ENCODE measurements around the gene SLK. TPM values are rescaled to one million over a fixed set of nuclear protein-coding genes. Genes with fewer than 3 reads are reported as not detected.

The SLK gene
- total RNA-seq, 2 experiments from 2014 or later = 17.8 to 19.2 TPM

GRCh38 chr10:104037261-104037951 is 70.5 kb downstream of the SLK start:
- H3K36me3 Mint-ChIP-seq (ENCODE audit: low read depth) = no peaks in the 10 kb centered on the region

GRCh38 chr10:104038537-104038936 is 71.6 kb downstream of the SLK start:
- intact Hi-C loops (cut with micrococcal nuclease) = no loop called here
- ATAC-seq = no peak

More at GRCh38 chr10:104037261-104037951, 70.5 kb downstream of the SLK start:
- no peaks in the 10 kb centered on the region for H3K9me3 Mint-ChIP-seq
- TF ChIP-seq, protein P1, sequence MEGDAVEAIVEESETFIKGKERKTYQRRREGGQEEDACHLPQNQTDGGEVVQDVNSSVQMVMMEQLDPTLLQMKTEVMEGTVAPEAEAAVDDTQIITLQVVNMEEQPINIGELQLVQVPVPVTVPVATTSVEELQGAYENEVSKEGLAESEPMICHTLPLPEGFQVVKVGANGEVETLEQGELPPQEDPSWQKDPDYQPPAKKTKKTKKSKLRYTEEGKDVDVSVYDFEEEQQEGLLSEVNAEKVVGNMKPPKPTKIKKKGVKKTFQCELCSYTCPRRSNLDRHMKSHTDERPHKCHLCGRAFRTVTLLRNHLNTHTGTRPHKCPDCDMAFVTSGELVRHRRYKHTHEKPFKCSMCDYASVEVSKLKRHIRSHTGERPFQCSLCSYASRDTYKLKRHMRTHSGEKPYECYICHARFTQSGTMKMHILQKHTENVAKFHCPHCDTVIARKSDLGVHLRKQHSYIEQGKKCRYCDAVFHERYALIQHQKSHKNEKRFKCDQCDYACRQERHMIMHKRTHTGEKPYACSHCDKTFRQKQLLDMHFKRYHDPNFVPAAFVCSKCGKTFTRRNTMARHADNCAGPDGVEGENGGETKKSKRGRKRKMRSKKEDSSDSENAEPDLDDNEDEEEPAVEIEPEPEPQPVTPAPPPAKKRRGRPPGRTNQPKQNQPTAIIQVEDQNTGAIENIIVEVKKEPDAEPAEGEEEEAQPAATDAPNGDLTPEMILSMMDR (IDR thresholded peaks at IDR 0.05) = no peak
- no peaks in the 10 kb centered on the region for H3K27me3 Mint-ChIP-seq
- POLR2A ChIA-PET = interaction anchor here (0.6 to 1.2 kb wide), 2 partner anchors 13 to 38 kb away, joined by 4 read pairs; no protein-coding TSS in a partner anchor
- CTCF ChIA-PET = no interaction called here
- no peaks in the 10 kb centered on the region for H3K4me1 Mint-ChIP-seq (ENCODE audit: low read depth)
- ATAC-seq (no peak), DNase-seq (no peak)
- intact Hi-C loops (cut with micrococcal nuclease) = no loop called here
- H3K27ac Mint-ChIP-seq = no peak overlapping the region
- no peak overlapping the region for H3K4me3 Mint-ChIP-seq

GRCh38 chr10:104038958-104039752 is 72.2 kb downstream of the SLK start:
- Mint-ChIP-seq H3K4me3 (no peak overlapping the region), H3K36me3 (ENCODE audit: low read depth) (no peaks in the 10 kb centered on the region), H3K9me3 (no peaks in the 10 kb centered on the region), H3K27ac (no peak overlapping the region), H3K4me1 (ENCODE audit: low read depth) (no peaks in the 10 kb centered on the region), H3K27me3 (no peaks in the 10 kb centered on the region)
- TF ChIP-seq, protein P1 (IDR thresholded peaks at IDR 0.05) = no peak
- CTCF ChIA-PET = no interaction called here
- intact Hi-C loops (cut with micrococcal nuclease) = no loop called here
- ATAC-seq = no peak
- POLR2A ChIA-PET = no interaction called here
- DNase-seq = no peak

More at GRCh38 chr10:104038537-104038936, 71.6 kb downstream of the SLK start:
- no peaks in the 10 kb centered on the region for H3K36me3 Mint-ChIP-seq (ENCODE audit: low read depth)
- no peak for DNase-seq
- no peaks in the 10 kb centered on the region for H3K9me3 Mint-ChIP-seq
- H3K27me3 Mint-ChIP-seq = no peaks in the 10 kb centered on the region
- POLR2A ChIA-PET = no interaction called here
- no peaks in the 10 kb centered on the region for H3K4me1 Mint-ChIP-seq (ENCODE audit: low read depth)
- no peak overlapping the region for H3K27ac Mint-ChIP-seq
- CTCF ChIA-PET = no interaction called here
- H3K4me3 Mint-ChIP-seq = no peak overlapping the region
- TF ChIP-seq, protein P1 (IDR thresholded peaks at IDR 0.05) = no peak

DNA sequence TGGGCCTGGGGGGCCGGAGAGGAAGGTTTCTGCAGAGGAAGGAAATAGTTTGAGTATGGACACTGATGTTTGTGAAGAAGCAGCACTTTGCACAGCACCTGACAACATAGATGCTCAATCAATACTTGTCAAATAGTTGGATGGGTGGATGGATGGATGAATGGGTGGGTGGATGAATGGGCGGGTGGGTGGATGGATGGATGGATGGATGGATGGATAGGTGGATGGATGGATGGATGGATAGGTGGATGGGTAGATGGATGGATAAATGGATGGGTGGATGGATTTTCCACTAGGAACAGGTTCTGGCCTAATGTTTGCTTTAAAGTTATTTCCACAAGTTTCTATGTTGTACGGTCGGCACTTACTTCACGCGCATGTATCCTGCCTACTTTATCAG is 73.4 kb downstream of the SLK start:
- H3K27ac Mint-ChIP-seq = no peak overlapping the region

More for the DNA sequence above, 73.4 kb downstream of the SLK start:
- Mint-ChIP-seq H3K4me1 (ENCODE audit: low read depth) (no peaks in the 10 kb centered on the region), H3K4me3 (no peak overlapping the region), H3K36me3 (ENCODE audit: low read depth) (no peaks in the 10 kb centered on the region), H3K9me3 (no peaks in the 10 kb centered on the region), H3K27me3 (no peaks in the 10 kb centered on the region)
- CTCF ChIA-PET = no interaction called here
- intact Hi-C loops (cut with micrococcal nuclease) = no loop called here
- DNase-seq (no peak), ATAC-seq (no peak)
- TF ChIP-seq, protein P1 (IDR thresholded peaks at IDR 0.05) = no peak
- POLR2A ChIA-PET = no interaction called here

All from activated CD8-positive, alpha-beta T cell treated with anti-CD3 and anti-CD28 coated beads for 36 hours (primary cell).